Measurements from ENCODE around the gene PITPNM2. TPM values are rescaled to one million over a fixed set of nuclear protein-coding genes. Genes with fewer than 3 reads are reported as not detected.

PITPNM2 gene
- total RNA-seq, 1 donor from 2014 or later: 11.0 TPM

GRCh38 chr12:123121670-123122069 is 29.2 kb downstream of the PITPNM2 start:
- no peak for DNase-seq (ENCODE audit: extremely low spot score, unreplicated experiment)
- Mint-ChIP-seq H3K27me3 (ENCODE audit: unreplicated experiment) (no peaks in the 10 kb centered on the region), H3K9me3 (ENCODE audit: unreplicated experiment) (no peaks in the 10 kb centered on the region), H3K27ac (ENCODE audit: unreplicated experiment) (no peak overlapping the region), H3K4me1 (ENCODE audit: unreplicated experiment) (peaks cover 20% of the 10 kb centered on the region), H3K4me3 (ENCODE audit: unreplicated experiment) (no peak overlapping the region), H3K36me3 (ENCODE audit: unreplicated experiment) (no peaks in the 10 kb centered on the region)
- no peak for TF ChIP-seq CTCF (IDR thresholded peaks at IDR 0.05)

- Mint-ChIP-seq H3K4me1 (ENCODE audit: unreplicated experiment) (peaks cover 18% of the 10 kb centered on the region), H3K27me3 (ENCODE audit: unreplicated experiment) (no peaks in the 10 kb centered on the region), H3K9me3 (ENCODE audit: unreplicated experiment) (no peaks in the 10 kb centered on the region), H3K36me3 (ENCODE audit: unreplicated experiment) (no peaks in the 10 kb centered on the region), H3K4me3 (ENCODE audit: unreplicated experiment) (no peak overlapping the region), H3K27ac (ENCODE audit: unreplicated experiment) (no peak overlapping the region)
- no peak for DNase-seq (ENCODE audit: extremely low spot score, unreplicated experiment)
- no peak for TF ChIP-seq CTCF (IDR thresholded peaks at IDR 0.05)
These were observed 30.3 kb downstream of the PITPNM2 start for GRCh38 chr12:123120452-123121166.

GRCh38 chr12:123119808-123120207 is 31.1 kb downstream of the PITPNM2 start:
- no peaks in the 10 kb centered on the region for H3K9me3 Mint-ChIP-seq (ENCODE audit: unreplicated experiment)
- H3K27ac Mint-ChIP-seq (ENCODE audit: unreplicated experiment): no peak overlapping the region
- no peak for DNase-seq (ENCODE audit: extremely low spot score, unreplicated experiment)
- peaks cover 23% of the 10 kb centered on the region for H3K4me1 Mint-ChIP-seq (ENCODE audit: unreplicated experiment)
- no peak for TF ChIP-seq CTCF (IDR thresholded peaks at IDR 0.05)
- no peak overlapping the region for H3K4me3 Mint-ChIP-seq (ENCODE audit: unreplicated experiment)
- H3K36me3 Mint-ChIP-seq (ENCODE audit: unreplicated experiment): no peaks in the 10 kb centered on the region
- no peaks in the 10 kb centered on the region for H3K27me3 Mint-ChIP-seq (ENCODE audit: unreplicated experiment)

- Mint-ChIP-seq H3K4me1 (ENCODE audit: unreplicated experiment) (peaks cover 34% of the 10 kb centered on the region), H3K36me3 (ENCODE audit: unreplicated experiment) (no peaks in the 10 kb centered on the region), H3K27me3 (ENCODE audit: unreplicated experiment) (no peaks in the 10 kb centered on the region), H3K27ac (ENCODE audit: unreplicated experiment) (no peak overlapping the region), H3K9me3 (ENCODE audit: unreplicated experiment) (no peaks in the 10 kb centered on the region), H3K4me3 (ENCODE audit: unreplicated experiment) (no peak overlapping the region)
- no peak for TF ChIP-seq CTCF (IDR thresholded peaks at IDR 0.05)
- DNase-seq (ENCODE audit: extremely low spot score, unreplicated experiment): no peak
These were observed 32.4 kb downstream of the PITPNM2 start for GRCh38 chr12:123118497-123118896.

- no peaks in the 10 kb centered on the region for H3K9me3 Mint-ChIP-seq (ENCODE audit: unreplicated experiment)
- TF ChIP-seq CTCF (IDR thresholded peaks at IDR 0.05): no peak
- H3K4me3 Mint-ChIP-seq (ENCODE audit: unreplicated experiment): no peak overlapping the region
- DNase-seq (ENCODE audit: extremely low spot score, unreplicated experiment): no peak
- H3K36me3 Mint-ChIP-seq (ENCODE audit: unreplicated experiment): no peaks in the 10 kb centered on the region
- H3K4me1 Mint-ChIP-seq (ENCODE audit: unreplicated experiment): peaks cover 50% of the 10 kb centered on the region
- peak overlapping the region; percentile 85 for H3K27ac Mint-ChIP-seq (ENCODE audit: unreplicated experiment)
- no peaks in the 10 kb centered on the region for H3K27me3 Mint-ChIP-seq (ENCODE audit: unreplicated experiment)
These were observed 35.3 kb downstream of the PITPNM2 start for GRCh38 chr12:123115409-123116121.

Measured in osteocyte (in vitro differentiated cells).